Neural cell (in vitro differentiated cells): Measurements from ENCODE around the gene SLC35A5. TPM values are rescaled to one million over a fixed set of nuclear protein-coding genes. Genes with fewer than 3 reads are reported as not detected.
A peak's percentile ranks its signal among the peaks of the same experiment; 100 is the strongest.

Source experiments
- H2AFZ ChIP-seq: fragments of 200-600, 300-800 bp; sonication (generic), shearing (Covaris generic); 2 replicates; pipeline ENCODE4 v1.6.0; 2014; ENCODE audit warnings: low read depth, mild to moderate bottlenecking, antibody characterized with exemption, low read length, moderate library complexity
- H3F3A ChIP-seq: fragments of 200-600 bp; shearing (Covaris generic); 2 replicates; pipeline ENCODE4 v1.6.1; 2016; ENCODE audit warnings: mild to moderate bottlenecking, moderate library complexity, mixed read lengths, antibody characterized with exemption, low read length; ENCODE audit not compliant: insufficient read depth, poor library complexity, severe bottlenecking
- H3K27ac ChIP-seq: fragments of 200-600, 300-800 bp; sonication (generic), shearing (Covaris generic); 2 replicates; pipeline ENCODE4 v1.5.1; 2014; ENCODE audit warnings: mild to moderate bottlenecking, low read length, moderate library complexity
- H3K27me3 ChIP-seq: fragments of 300-800, 200-600 bp; sonication (generic), shearing (Covaris generic); 2 replicates; pipeline ENCODE4 v1.6.0; 2014; ENCODE audit warnings: mild to moderate bottlenecking, low read depth, low read length, moderate library complexity; ENCODE audit not compliant: insufficient read depth
- H3K36me3 ChIP-seq: fragments of 300-800, 200-600 bp; sonication (generic), shearing (Covaris generic); 2 replicates; pipeline ENCODE4 v1.5.1; 2014; ENCODE audit warnings: mild to moderate bottlenecking, antibody characterized with exemption, low read length, moderate library complexity; ENCODE audit not compliant: insufficient read depth
- H3K4me2 ChIP-seq: fragments of 300-800, 200-600 bp; sonication (generic), shearing (Covaris generic); 2 replicates; pipeline ENCODE4 v1.6.0; 2014; ENCODE audit warnings: mild to moderate bottlenecking, low read length
- H3K4me3 ChIP-seq: fragments of 300-800, 200-600 bp; sonication (generic), shearing (Covaris generic); 2 replicates; pipeline ENCODE4 v1.5.1; 2014; ENCODE audit warnings: mild to moderate bottlenecking, low read length, moderate library complexity
- H3K79me2 ChIP-seq: fragments of 200-600 bp; shearing (Covaris generic); replicated peaks from 2 replicates; pipeline ENCODE4 v1.6.0; 2014; ENCODE audit warnings: mild to moderate bottlenecking, low read length, moderate library complexity; ENCODE audit not compliant: insufficient read depth
- H3K9ac ChIP-seq: fragments of 300-800, 200-600 bp; sonication (generic), shearing (Covaris generic); 2 replicates; pipeline ENCODE4 v1.6.1; 2016; ENCODE audit warnings: mild to moderate bottlenecking, low read length, mixed read lengths
- H3K9me2 ChIP-seq: fragments of 200-600 bp; shearing (Covaris generic); 2 replicates; pipeline ENCODE4 v1.6.1; 2016; ENCODE audit warnings: mild to moderate bottlenecking, low read length, mixed read lengths; ENCODE audit not compliant: insufficient read depth
- H3K9me3 ChIP-seq: fragments of 200-600, 300-800 bp; sonication (generic), shearing (Covaris generic); 2 replicates; pipeline ENCODE4 v1.6.1; 2016; ENCODE audit warnings: mild to moderate bottlenecking, mixed run types, low read length, moderate library complexity, mixed read lengths
- H4K20me1 ChIP-seq: fragments of 200-600 bp; shearing (Covaris generic); 2 replicates; pipeline ENCODE4 v1.6.1; 2016; ENCODE audit warnings: mild to moderate bottlenecking, mixed run types; ENCODE audit not compliant: insufficient read depth
- EP300 ChIP-seq: fragments of 450-650 bp; conservative IDR thresholded peaks from 2 replicates; pipeline ENCODE4 v1.6.1; 2014; ENCODE audit warnings: antibody characterized with exemption, mild to moderate bottlenecking, moderate library complexity; ENCODE audit not compliant: poor library complexity, severe bottlenecking
- EZH2 ChIP-seq: fragments of 200-600, 300-800 bp; shearing (Covaris generic), sonication (generic); IDR thresholded peaks from 2 replicates; pipeline ENCODE4 v1.6.1; 2014; ENCODE audit warnings: antibody characterized with exemption, low read length, borderline replicate concordance, mild to moderate bottlenecking; ENCODE audit not compliant: insufficient read depth, poor library complexity, severe bottlenecking
- MXI1 ChIP-seq: fragments of 450-650 bp; conservative IDR thresholded peaks from 2 replicates; pipeline ENCODE4 v1.6.1; 2014; ENCODE audit warnings: antibody characterized with exemption, mild to moderate bottlenecking; ENCODE audit not compliant: poor library complexity, severe bottlenecking
- POLR2AphosphoS5 ChIP-seq: IDR thresholded peaks from 2 replicates; pipeline ENCODE4 v1.6.1; 2012
- RAD21 ChIP-seq: fragments of 450-650 bp; conservative IDR thresholded peaks from 2 replicates; pipeline ENCODE4 v1.6.1; 2014; ENCODE audit warnings: antibody characterized with exemption, mild to moderate bottlenecking, moderate library complexity
- SMC3 ChIP-seq: fragments of 450-650 bp; conservative IDR thresholded peaks from 2 replicates; pipeline ENCODE4 v1.6.1; 2014; ENCODE audit warnings: antibody characterized with exemption, mild to moderate bottlenecking, moderate library complexity; ENCODE audit not compliant: poor library complexity
- TAF1 ChIP-seq: IDR thresholded peaks from 2 replicates; pipeline ENCODE4 v1.6.1; 2012; ENCODE audit warnings: low read depth
- polyA plus RNA-seq: library from polyadenylated mRNA; depleted of rRNA; stranded (reverse); fragments of >200 nt; gene quantifications from 2 replicates; pipeline ENCODE4 v1.2.3, GENCODE V29; 2014
- TF ChIP-seq, protein P1 (sequence below): IDR thresholded peaks from 2 replicates; pipeline ENCODE4 v1.6.1; 2012; ENCODE audit warnings: borderline replicate concordance
- TF ChIP-seq, protein P2 (sequence below): fragments of 450-650 bp; IDR thresholded peaks from 2 replicates; pipeline ENCODE4 v1.5.1; 2014; ENCODE audit warnings: antibody characterized with exemption, mild to moderate bottlenecking, moderate library complexity; ENCODE audit not compliant: poor library complexity, severe bottlenecking

The SLC35A5 gene
- polyA plus RNA-seq, 1 donor from 2014 or later: 100 TPM

DNA sequence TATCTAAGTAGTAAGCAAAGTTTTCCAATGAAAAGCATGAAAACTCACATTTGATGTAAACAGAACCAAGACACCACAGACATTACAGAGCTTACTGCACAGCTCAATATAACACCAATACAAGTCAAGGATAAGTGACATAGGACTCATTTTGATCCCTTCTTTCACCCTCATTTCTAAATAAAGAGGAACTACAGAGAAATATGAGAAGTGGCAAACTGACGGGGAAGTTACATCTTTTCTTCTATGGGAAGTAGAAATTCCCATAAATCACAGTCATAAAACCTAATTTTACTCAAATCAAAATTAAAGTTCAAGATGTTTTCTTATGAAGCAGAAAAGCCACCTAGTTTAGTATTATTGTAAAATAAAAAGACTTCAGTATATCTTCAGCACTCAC, 3.9 kb upstream of the SLC35A5 start:
- Histone ChIP-seq H3K4me3 (no peak overlapping the region), H3F3A (peaks cover 8% of the 10 kb centered on the region), H3K27ac (no peak overlapping the region), H3K9me3 (no peaks in the 10 kb centered on the region), H3K79me2 (peaks cover 15% of the 10 kb centered on the region), H3K4me2 (no peak overlapping the region), H3K36me3 (no peaks in the 10 kb centered on the region), H4K20me1 (no peaks in the 10 kb centered on the region), H3K9ac (no peak overlapping the region), H3K27me3 (no peaks in the 10 kb centered on the region), H2AFZ (no peak overlapping the region), H3K9me2 (no peaks in the 10 kb centered on the region)
- TF ChIP-seq EP300 (no peak), TAF1 (no peak), EZH2 (no peak), SMC3 (no peak), MXI1 (no peak), POLR2AphosphoS5 (no peak), RAD21 (no peak)
- TF ChIP-seq, protein P1, sequence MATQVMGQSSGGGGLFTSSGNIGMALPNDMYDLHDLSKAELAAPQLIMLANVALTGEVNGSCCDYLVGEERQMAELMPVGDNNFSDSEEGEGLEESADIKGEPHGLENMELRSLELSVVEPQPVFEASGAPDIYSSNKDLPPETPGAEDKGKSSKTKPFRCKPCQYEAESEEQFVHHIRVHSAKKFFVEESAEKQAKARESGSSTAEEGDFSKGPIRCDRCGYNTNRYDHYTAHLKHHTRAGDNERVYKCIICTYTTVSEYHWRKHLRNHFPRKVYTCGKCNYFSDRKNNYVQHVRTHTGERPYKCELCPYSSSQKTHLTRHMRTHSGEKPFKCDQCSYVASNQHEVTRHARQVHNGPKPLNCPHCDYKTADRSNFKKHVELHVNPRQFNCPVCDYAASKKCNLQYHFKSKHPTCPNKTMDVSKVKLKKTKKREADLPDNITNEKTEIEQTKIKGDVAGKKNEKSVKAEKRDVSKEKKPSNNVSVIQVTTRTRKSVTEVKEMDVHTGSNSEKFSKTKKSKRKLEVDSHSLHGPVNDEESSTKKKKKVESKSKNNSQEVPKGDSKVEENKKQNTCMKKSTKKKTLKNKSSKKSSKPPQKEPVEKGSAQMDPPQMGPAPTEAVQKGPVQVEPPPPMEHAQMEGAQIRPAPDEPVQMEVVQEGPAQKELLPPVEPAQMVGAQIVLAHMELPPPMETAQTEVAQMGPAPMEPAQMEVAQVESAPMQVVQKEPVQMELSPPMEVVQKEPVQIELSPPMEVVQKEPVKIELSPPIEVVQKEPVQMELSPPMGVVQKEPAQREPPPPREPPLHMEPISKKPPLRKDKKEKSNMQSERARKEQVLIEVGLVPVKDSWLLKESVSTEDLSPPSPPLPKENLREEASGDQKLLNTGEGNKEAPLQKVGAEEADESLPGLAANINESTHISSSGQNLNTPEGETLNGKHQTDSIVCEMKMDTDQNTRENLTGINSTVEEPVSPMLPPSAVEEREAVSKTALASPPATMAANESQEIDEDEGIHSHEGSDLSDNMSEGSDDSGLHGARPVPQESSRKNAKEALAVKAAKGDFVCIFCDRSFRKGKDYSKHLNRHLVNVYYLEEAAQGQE: no peak
- TF ChIP-seq, protein P2, sequence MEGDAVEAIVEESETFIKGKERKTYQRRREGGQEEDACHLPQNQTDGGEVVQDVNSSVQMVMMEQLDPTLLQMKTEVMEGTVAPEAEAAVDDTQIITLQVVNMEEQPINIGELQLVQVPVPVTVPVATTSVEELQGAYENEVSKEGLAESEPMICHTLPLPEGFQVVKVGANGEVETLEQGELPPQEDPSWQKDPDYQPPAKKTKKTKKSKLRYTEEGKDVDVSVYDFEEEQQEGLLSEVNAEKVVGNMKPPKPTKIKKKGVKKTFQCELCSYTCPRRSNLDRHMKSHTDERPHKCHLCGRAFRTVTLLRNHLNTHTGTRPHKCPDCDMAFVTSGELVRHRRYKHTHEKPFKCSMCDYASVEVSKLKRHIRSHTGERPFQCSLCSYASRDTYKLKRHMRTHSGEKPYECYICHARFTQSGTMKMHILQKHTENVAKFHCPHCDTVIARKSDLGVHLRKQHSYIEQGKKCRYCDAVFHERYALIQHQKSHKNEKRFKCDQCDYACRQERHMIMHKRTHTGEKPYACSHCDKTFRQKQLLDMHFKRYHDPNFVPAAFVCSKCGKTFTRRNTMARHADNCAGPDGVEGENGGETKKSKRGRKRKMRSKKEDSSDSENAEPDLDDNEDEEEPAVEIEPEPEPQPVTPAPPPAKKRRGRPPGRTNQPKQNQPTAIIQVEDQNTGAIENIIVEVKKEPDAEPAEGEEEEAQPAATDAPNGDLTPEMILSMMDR: no peak

DNA sequence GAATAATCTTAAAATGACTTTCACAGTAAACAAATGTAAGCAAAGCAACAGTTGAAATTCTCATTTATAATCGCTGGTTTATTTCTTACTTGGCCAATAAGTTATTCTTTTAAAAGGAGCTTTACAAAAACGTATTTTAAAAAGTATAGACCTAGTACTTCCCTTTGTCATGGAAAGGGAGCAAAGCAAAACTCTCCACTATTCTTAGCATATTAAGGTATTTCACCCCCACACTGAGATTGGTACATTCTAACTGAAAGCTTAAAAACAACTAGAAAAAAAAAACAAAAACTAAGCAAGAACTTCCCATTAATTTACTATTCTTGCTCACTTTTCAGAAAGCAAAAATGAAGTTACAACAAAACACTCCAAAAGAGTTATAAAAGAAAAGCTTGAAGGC, 1.5 kb upstream of the SLC35A5 start:
- peak overlapping the region; percentile 96 for H3K4me3 ChIP-seq
- H4K20me1 ChIP-seq: no peaks in the 10 kb centered on the region
- H3K27me3 ChIP-seq: no peaks in the 10 kb centered on the region
- H3K79me2 ChIP-seq: peaks cover 23% of the 10 kb centered on the region
- H3K9ac ChIP-seq: peak overlapping the region; percentile 93
- H3K9me2 ChIP-seq: no peaks in the 10 kb centered on the region
- peak overlapping the region; percentile 76 for H3K4me2 ChIP-seq
- H3K36me3 ChIP-seq: no peaks in the 10 kb centered on the region
- peaks cover 8% of the 10 kb centered on the region for H3F3A ChIP-seq
- no peaks in the 10 kb centered on the region for H3K9me3 ChIP-seq
- TF ChIP-seq POLR2AphosphoS5 (no peak), EZH2 (no peak), RAD21 (no peak), EP300 (no peak), TAF1 (no peak), SMC3 (no peak), MXI1 (no peak)
- TF ChIP-seq, protein P1: no peak
- TF ChIP-seq, protein P2: no peak
- H3K27ac ChIP-seq: no peak overlapping the region
- no peak overlapping the region for H2AFZ ChIP-seq
